ENCODE data around the gene MGAT1. TPM values are rescaled to one million over a fixed set of nuclear protein-coding genes. Genes with fewer than 3 reads are reported as not detected.
"Not testable (repeated sequence)": the region's sequence is repeated elsewhere in the genome, so short reads cannot be mapped to it uniquely, and the experiment has no call there.

The MGAT1 gene
- total RNA-seq, 1 experiment from 2014 or later: 53.0 TPM

DNA sequence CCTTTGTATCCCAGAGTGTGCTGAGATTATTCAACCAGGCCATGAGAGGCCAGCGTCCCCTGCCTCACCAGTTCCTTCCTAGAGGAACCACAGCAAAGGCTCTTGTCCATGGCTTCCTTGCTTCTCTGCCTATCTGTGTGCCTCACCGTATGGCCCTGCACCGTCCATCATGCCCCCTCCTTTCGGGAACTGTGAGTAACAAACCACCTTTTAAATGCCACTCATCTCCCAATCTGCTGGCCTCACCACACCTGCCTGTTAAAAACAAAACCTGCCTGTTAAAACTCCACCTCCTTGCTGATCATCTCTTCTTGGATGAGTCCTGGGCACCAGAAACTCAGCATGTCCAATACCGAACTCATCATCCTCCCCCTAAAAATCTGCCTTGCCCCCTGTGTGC, 58.4 kb downstream of the MGAT1 start:
- CTCF ChIA-PET: no interaction called here
- intact Hi-C loops (cut with micrococcal nuclease): no loop called here
- DNase-seq (ENCODE audit: low read depth, low spot score): no peak
- Histone ChIP-seq H3K27ac (ENCODE audit: low read depth, low read length) (no peak overlapping the region), H3K9ac (ENCODE audit: low read length) (no peak overlapping the region), H3K9me2 (ENCODE audit: insufficient read depth) (no peaks in the 10 kb centered on the region), H3K4me3 (replicated peaks in 1 of 2; ENCODE audit: low read depth in 1 of 2, low read length in 2 of 2) (no peak overlapping the region), H2AFZ (ENCODE audit: low read depth, low read length, poor library complexity, severe bottlenecking) (no peak overlapping the region), H3K79me2 (ENCODE audit: insufficient read depth, low read length) (no peaks in the 10 kb centered on the region), H3K9me3 (ENCODE audit: control insufficient read depth in 1 of 2, insufficient read depth in 1 of 2, low read depth in 1 of 2, low read length in 2 of 2) (no peaks in the 10 kb centered on the region), H3K4me2 (ENCODE audit: low read length) (no peak overlapping the region), H4K20me1 (ENCODE audit: insufficient read depth) (no peaks in the 10 kb centered on the region), H3K27me3 (ENCODE audit: insufficient read depth, low read length) (peaks cover 22% of the 10 kb centered on the region), H3K36me3 (ENCODE audit: control insufficient read depth in 1 of 2, insufficient read depth in 2 of 2, low read length in 2 of 2) (no peaks in the 10 kb centered on the region), H3K4me1 (ENCODE audit: control insufficient read depth in 1 of 2, insufficient read depth in 2 of 2, low read length in 2 of 2) (no peaks in the 10 kb centered on the region)
- POLR2A ChIA-PET: no interaction called here
- TF ChIP-seq YY1 (IDR thresholded peaks at IDR 0.05; ENCODE audit: extremely low read depth, insufficient replicate concordance, low read depth, low read length) (no peak), POLR2A (IDR thresholded peaks at IDR 0.05; ENCODE audit: borderline replicate concordance, extremely low read depth, insufficient read depth, insufficient read length) (no peak)
- no TSS peak for BruUV-seq (replicated peaks)
- RAD21 ChIA-PET (ENCODE audit: low non-redundant PET in 1 of 2, low total read pairs in 2 of 2, uncharacterized antibody in 2 of 2, unreplicated experiment in 2 of 2): no interaction called here
- ATAC-seq: no peak

DNA sequence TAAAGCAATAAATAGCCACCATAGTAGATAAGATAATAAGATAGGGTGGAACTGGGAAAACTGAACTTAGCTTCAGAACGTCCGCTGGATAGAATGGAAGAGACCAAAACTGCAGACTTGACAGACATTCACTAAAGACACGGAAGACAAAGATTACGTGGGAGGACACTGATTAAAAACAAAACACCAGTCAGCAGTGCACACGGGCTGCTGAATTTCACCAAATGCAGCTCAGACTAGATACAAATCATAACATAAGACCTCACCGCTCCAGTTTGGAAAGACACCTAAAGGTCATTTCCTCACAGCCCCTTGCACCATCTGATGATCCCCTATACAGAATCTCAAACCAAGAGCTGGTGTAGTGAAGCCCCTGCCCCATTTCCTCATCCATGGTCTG, 59.9 kb downstream of the MGAT1 start:
- no peaks in the 10 kb centered on the region for H3K9me2 ChIP-seq (ENCODE audit: insufficient read depth)
- no peak overlapping the region for H3K4me2 ChIP-seq (ENCODE audit: low read length)
- ChIA-PET RAD21 (ENCODE audit: low non-redundant PET in 1 of 2, low total read pairs in 2 of 2, uncharacterized antibody in 2 of 2, unreplicated experiment in 2 of 2) (no interaction called here), CTCF (no interaction called here), POLR2A (no interaction called here)
- no peaks in the 10 kb centered on the region for H3K79me2 ChIP-seq (ENCODE audit: insufficient read depth, low read length)
- no peaks in the 10 kb centered on the region for H3K4me1 ChIP-seq (ENCODE audit: control insufficient read depth in 1 of 2, insufficient read depth in 2 of 2, low read length in 2 of 2)
- no peak overlapping the region for H3K9ac ChIP-seq (ENCODE audit: low read length)
- BruUV-seq (replicated peaks): no TSS peak
- TF ChIP-seq JUND (IDR thresholded peaks at IDR 0.05) (no peak), EZH2phosphoT487 (IDR thresholded peaks at IDR 0.05; ENCODE audit: borderline replicate concordance) (no peak), CBX3 (IDR thresholded peaks at IDR 0.05; ENCODE audit: low read depth) (no peak), ZFX (IDR thresholded peaks at IDR 0.05) (no peak), ZNF274 (IDR thresholded peaks at IDR 0.05; ENCODE audit: low read depth, low read length) (no peak), SRF (IDR thresholded peaks at IDR 0.05; ENCODE audit: low read depth) (no peak)
- TF ChIP-seq, protein P1, sequence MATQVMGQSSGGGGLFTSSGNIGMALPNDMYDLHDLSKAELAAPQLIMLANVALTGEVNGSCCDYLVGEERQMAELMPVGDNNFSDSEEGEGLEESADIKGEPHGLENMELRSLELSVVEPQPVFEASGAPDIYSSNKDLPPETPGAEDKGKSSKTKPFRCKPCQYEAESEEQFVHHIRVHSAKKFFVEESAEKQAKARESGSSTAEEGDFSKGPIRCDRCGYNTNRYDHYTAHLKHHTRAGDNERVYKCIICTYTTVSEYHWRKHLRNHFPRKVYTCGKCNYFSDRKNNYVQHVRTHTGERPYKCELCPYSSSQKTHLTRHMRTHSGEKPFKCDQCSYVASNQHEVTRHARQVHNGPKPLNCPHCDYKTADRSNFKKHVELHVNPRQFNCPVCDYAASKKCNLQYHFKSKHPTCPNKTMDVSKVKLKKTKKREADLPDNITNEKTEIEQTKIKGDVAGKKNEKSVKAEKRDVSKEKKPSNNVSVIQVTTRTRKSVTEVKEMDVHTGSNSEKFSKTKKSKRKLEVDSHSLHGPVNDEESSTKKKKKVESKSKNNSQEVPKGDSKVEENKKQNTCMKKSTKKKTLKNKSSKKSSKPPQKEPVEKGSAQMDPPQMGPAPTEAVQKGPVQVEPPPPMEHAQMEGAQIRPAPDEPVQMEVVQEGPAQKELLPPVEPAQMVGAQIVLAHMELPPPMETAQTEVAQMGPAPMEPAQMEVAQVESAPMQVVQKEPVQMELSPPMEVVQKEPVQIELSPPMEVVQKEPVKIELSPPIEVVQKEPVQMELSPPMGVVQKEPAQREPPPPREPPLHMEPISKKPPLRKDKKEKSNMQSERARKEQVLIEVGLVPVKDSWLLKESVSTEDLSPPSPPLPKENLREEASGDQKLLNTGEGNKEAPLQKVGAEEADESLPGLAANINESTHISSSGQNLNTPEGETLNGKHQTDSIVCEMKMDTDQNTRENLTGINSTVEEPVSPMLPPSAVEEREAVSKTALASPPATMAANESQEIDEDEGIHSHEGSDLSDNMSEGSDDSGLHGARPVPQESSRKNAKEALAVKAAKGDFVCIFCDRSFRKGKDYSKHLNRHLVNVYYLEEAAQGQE (IDR thresholded peaks at IDR 0.05; ENCODE audit: low read depth): no peak
- TF ChIP-seq, protein P2, sequence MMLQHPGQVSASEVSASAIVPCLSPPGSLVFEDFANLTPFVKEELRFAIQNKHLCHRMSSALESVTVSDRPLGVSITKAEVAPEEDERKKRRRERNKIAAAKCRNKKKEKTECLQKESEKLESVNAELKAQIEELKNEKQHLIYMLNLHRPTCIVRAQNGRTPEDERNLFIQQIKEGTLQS (IDR thresholded peaks at IDR 0.05): no peak
- no peaks in the 10 kb centered on the region for H3K9me3 ChIP-seq (ENCODE audit: control insufficient read depth in 1 of 2, insufficient read depth in 1 of 2, low read depth in 1 of 2, low read length in 2 of 2)
- no peak overlapping the region for H3K27ac ChIP-seq (ENCODE audit: low read depth, low read length)
- intact Hi-C loops (cut with micrococcal nuclease): no loop called here
- no peak overlapping the region for H2AFZ ChIP-seq (ENCODE audit: low read depth, low read length, poor library complexity, severe bottlenecking)
- DNase-seq (ENCODE audit: low read depth, low spot score): no peak
- peaks cover 22% of the 10 kb centered on the region for H3K27me3 ChIP-seq (ENCODE audit: insufficient read depth, low read length)
- ATAC-seq: no peak
- H3K36me3 ChIP-seq (ENCODE audit: control insufficient read depth in 1 of 2, insufficient read depth in 2 of 2, low read length in 2 of 2): no peaks in the 10 kb centered on the region
- no peaks in the 10 kb centered on the region for H4K20me1 ChIP-seq (ENCODE audit: insufficient read depth)
- no peak overlapping the region for H3K4me3 ChIP-seq (replicated peaks in 1 of 2; ENCODE audit: low read depth in 1 of 2, low read length in 2 of 2)

DNA sequence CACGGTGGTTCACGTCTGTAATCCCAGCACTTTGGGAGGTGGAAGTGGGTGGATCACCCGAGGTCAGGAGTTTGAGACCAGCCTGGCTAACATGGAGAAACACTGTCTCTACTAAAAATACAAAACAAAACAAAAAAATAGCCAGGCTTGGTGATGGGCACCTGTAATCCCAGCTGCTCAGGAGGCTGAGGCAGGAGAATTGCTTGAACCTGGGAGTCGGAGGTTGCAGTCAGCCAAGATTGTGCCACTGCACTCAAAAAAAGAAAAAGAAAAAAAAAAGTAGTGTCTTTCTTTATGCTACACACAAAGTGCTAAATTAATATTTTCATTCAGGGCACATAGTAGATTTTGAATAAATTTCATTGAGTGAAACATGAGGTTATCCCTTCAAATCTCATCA, 61.7 kb downstream of the MGAT1 start:
- CTCF ChIA-PET; H2AFZ ChIP-seq (ENCODE audit: low read depth, low read length, poor library complexity, severe bottlenecking); H3K4me1 ChIP-seq (ENCODE audit: control insufficient read depth in 1 of 2, insufficient read depth in 2 of 2, low read length in 2 of 2); intact Hi-C loops (cut with micrococcal nuclease); H3K36me3 ChIP-seq (ENCODE audit: control insufficient read depth in 1 of 2, insufficient read depth in 2 of 2, low read length in 2 of 2); H3K27ac ChIP-seq (ENCODE audit: low read depth, low read length); DNase-seq (ENCODE audit: low read depth, low spot score); H3K4me3 ChIP-seq (replicated peaks in 1 of 2; ENCODE audit: low read depth in 1 of 2, low read length in 2 of 2); H3K9ac ChIP-seq (ENCODE audit: low read length); RAD21 ChIA-PET (ENCODE audit: low non-redundant PET in 1 of 2, low total read pairs in 2 of 2, uncharacterized antibody in 2 of 2, unreplicated experiment in 2 of 2); H3K4me2 ChIP-seq (ENCODE audit: low read length); H3K79me2 ChIP-seq (ENCODE audit: insufficient read depth, low read length); H4K20me1 ChIP-seq (ENCODE audit: insufficient read depth); BruUV-seq (replicated peaks); ATAC-seq; POLR2A ChIA-PET; H3K9me2 ChIP-seq (ENCODE audit: insufficient read depth); H3K9me3 ChIP-seq (ENCODE audit: control insufficient read depth in 1 of 2, insufficient read depth in 1 of 2, low read depth in 1 of 2, low read length in 2 of 2): not testable (repeated sequence)
- peaks cover 22% of the 10 kb centered on the region for H3K27me3 ChIP-seq (ENCODE audit: insufficient read depth, low read length)
